Activated CD4-positive, alpha-beta T cell treated with anti-CD3 and anti-CD28 coated beads for 1 hour (primary cell): ENCODE data around the gene SYNPR.
"Not testable (repeated sequence)": the region's sequence is repeated elsewhere in the genome, so short reads cannot be mapped to it uniquely, and the experiment has no call there.

ENCODE experiments used
- DNase-seq: peaks from one replicate; pipeline ENCODE4 v3.0.0-alpha.2; 2020

Gene SYNPR

DNA sequence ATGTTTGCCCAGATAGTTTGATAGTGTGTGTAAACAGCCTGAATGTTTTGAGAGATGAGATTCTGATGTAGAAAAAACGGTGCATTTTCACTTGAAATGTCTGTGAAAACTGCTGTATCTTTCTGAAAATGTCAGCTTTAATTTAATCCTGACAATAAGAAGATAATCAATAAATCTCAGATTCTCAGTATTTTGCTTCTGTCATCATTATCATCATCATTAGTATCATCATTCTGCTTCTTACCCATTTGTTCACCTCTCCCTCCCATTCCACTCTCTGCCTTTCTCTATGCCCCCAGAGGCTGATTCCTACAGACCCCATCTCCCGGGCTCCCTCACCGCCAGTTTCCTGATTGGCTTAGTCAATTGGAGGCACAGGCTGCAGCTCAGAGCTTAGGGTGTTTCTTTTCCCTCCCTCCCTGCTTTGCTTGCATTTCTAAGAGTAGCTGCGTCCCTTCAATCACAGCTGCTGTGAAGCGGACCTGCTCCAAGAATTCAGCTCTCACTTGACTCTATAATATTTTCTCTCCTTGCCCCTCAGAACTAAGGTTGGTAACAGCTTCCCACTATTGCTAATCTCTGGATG is 366.2 kb downstream of the SYNPR start:
- DNase-seq: no peak

DNA sequence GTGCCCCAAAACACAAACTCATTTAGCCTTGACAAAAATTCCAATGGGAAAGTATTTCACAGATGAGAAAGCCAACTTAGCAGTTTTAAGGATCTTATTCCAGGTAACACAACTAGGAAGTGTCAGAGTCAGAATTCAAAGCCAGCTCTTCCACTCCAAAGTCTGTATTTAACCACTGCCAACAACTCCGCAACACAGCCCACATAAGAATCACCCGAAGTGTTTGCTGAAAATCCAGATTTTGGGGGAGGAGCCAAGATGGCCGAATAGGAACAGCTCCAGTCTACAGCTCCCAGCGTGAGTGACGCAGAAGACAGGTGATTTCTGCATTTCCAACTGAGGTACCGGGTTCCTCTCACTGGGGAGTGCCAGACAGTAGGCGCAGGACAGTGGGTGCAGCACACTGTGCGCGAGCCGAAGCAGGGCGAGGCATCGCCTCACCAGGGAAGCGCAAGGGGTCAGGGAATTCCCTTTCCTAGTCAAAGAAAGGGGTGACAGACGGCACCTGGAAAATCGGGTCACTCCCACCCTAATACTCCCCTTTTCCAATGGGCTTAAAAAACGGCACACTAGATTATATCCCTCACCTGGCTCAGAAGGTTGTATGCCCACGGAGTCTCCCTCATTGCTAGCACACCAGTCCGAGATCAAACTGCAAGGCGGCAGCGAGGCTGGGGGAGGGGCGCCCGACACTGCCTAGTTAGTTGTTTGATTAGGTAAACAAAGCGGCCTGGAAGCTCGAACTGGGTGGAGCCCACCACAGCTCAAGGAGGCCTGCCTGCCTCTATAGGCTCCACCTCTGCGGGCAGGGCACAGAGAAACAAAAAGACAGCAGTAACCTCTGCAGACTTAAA is 367.0 kb downstream of the SYNPR start:
- DNase-seq: not testable (repeated sequence)

DNA sequence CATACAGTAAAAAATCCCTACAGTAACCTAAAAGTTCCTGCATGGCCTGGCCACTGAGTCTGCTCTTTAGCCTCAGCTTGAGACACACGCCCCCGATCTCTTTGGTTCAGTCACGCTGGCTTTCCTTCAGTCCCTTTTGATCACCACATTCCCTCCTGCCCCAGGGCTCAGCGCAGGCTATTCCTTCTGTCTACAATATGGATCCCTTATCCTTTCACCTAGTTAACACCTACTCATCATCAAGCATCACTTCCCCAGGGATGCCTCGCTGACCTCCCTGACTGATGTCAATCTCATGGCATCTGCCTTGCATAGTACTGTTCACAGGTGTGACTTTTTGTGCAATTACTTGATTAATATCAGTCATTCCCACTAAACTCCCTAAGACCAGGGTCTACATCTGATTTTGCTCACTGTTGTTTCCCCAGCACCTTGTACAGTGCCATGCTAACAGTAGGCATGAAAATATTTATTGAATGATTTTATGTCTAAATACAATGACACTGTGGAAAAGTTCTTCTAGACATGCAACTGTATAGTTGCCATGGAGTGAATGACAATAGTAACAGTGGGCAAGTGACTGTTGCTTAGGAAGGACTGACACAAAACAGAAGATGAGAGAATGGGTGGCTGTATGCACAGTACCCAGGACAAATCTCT is 374.1 kb downstream of the SYNPR start, which contains the start of gene SNTN:
Gene SNTN (plus strand): TSS at position 610 of the 660 bp plus-strand sequence. CDS start 13 bp downstream, at position 623.
- no peak for DNase-seq

GRCh38 chr3:63654211-63654610 is 376.1 kb downstream of the SYNPR start:
- DNase-seq: no peak

- DNase-seq: no peak
These were observed 376.8 kb downstream of the SYNPR start for GRCh38 chr3:63654931-63655330.

DNA sequence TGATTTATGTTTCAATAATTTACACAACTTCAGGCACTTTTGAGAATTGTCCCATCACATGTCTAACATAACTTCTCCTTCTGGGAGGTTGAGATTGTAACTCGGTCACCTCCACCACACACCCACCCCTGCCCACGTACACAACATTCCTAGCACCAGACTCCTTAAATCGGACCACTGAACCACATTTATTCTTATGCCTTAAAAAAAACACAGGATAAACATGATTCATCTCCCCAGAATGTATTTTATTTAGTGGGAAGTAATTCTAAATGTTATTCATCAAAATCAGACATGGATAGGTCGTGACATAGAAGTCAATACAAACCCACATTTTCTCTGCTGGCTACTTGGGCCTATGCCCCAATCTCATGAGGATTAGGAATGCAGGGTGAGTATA is 377.4 kb downstream of the SYNPR start:
- DNase-seq: no peak

DNA sequence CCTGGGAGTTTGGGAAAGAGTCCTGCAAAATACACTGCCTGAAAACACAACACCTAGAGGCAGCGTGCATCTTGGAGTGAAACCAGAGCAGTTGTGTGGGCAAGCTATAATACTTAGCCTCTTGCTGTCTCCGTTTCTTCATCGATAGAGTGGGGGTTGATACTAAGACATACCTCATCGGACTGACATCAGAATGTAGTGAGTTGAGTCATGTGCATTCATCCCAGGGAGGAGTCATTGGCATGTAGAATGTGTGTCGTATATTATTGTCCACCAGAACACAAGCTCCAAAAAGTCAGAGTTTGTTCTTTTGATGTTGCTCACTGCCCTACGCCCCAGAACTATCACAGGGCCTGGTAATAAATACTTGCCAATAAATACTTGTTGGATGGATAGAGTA is 378.7 kb downstream of the SYNPR start:
- no peak for DNase-seq

- no peak for DNase-seq
These were observed 383.1 kb downstream of the SYNPR start for GRCh38 chr3:63661242-63661641.

DNA sequence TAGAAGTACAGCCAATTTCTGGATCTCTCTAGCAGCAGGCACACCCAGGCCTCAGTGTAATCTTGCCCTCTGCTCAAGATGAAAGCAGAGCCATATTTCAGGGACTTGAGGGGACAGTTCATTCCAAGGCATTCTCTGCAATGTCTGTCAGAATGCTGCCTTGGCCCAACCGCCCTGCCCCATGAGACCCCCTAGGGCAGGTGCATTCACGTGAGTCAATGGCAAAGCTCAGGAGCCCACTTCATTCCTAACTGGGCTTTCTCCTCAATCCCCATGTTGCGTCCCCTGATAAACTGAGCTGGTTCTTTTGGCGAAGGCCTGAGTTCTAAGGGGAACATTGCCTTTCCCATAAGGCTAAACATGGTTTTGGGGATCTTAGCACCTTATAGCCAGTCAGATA is 383.9 kb downstream of the SYNPR start:
- no peak for DNase-seq

- no peak for DNase-seq
These were observed 384.4 kb downstream of the SYNPR start for GRCh38 chr3:63662500-63662899.
